H1 (cell line): ENCODE results near the gene FSD1L. TPM values are rescaled to one million over a fixed set of nuclear protein-coding genes. Genes with fewer than 3 reads are reported as not detected.

Source experiments
- CTCF ChIA-PET: fragments of 300-600 bp; sonication (Branson Sonifier 250); formaldehyde crosslinking; loops from one replicate; lab custom pipeline; 2021; ENCODE audit not compliant: partially characterized antibody; lab: Charles Lee
- POLR2A ChIA-PET: fragments of 300-600 bp; sonication (Branson Sonifier 250); formaldehyde crosslinking; loops from one replicate; lab custom pipeline; 2021; ENCODE audit warnings: inconsistent platforms; ENCODE audit not compliant: partially characterized antibody; lab: Charles Lee
- DNase-seq, 2 experiments: peaks; one replicate each; pipeline versions ENCODE4 v3.0.0 to v3.0.0-alpha.2; 2010 to 2022; ENCODE audit warnings: low spot score in 2 of 2, low read depth in 1 of 2, mixed read lengths in 1 of 2
- FAIRE-seq: peaks from 2 replicates; lab custom pipeline; 2011; peaks lifted over from hg19 to GRCh38; lab: Jason Lieb, UNC
- H2AFZ ChIP-seq: 2 replicates; pipeline ENCODE4 v1.8.1; 2012; ENCODE audit warnings: low read length, inconsistent platforms
- H2AK5ac ChIP-seq: 2 replicates; pipeline ENCODE4 v1.6.1; 2013; ENCODE audit warnings: low read depth, low read length
- H2BK120ac ChIP-seq: replicated peaks from 2 replicates; pipeline ENCODE3; 2013; ENCODE audit warnings: low read depth, low read length, inconsistent platforms
- H2BK12ac ChIP-seq: 2 replicates; pipeline ENCODE4 v1.6.1; 2013; ENCODE audit warnings: low read depth, low read length
- H2BK15ac ChIP-seq: 2 replicates; pipeline ENCODE4 v1.6.1; 2013; ENCODE audit warnings: low read length
- H2BK20ac ChIP-seq: 2 replicates; pipeline ENCODE4 v1.6.1; 2013; ENCODE audit warnings: low read length
- H2BK5ac ChIP-seq: 2 replicates; pipeline ENCODE4 v1.6.1; 2013; ENCODE audit warnings: low read depth, low read length
- H3K14ac ChIP-seq: 2 replicates; pipeline ENCODE4 v1.6.1; 2013; ENCODE audit warnings: inconsistent platforms; ENCODE audit not compliant: insufficient read length
- H3K18ac ChIP-seq: 2 replicates; pipeline ENCODE4 v1.6.1; 2013; ENCODE audit warnings: low read length; ENCODE audit errors: extremely low read depth
- H3K23ac ChIP-seq: 2 replicates; pipeline ENCODE4 v1.6.1; 2013; ENCODE audit warnings: inconsistent platforms; ENCODE audit not compliant: insufficient read length
- H3K23me2 ChIP-seq: 2 replicates; pipeline ENCODE4 v1.6.1; 2013; ENCODE audit warnings: low read depth, low read length
- H3K27ac ChIP-seq: 2 replicates; pipeline ENCODE4 v1.6.1; 2011; ENCODE audit warnings: low read depth, low read length, inconsistent platforms
- H3K27me3 ChIP-seq, 4 experiments: replicated peaks in 1 of 4; 1 replicate in 1 of 4; 2 replicates in 3 of 4; pipeline versions ENCODE4 v1.6.1 to v1.8.1; 2011 to 2013; ENCODE audit warnings: low read length in 3 of 4, mild to moderate bottlenecking in 3 of 4, inconsistent platforms in 2 of 4, mixed read lengths in 2 of 4, moderate library complexity in 1 of 4; ENCODE audit not compliant: control insufficient read depth in 3 of 4, insufficient read depth in 3 of 4; ENCODE audit errors: extremely low read depth in 1 of 4
- H3K36me3 ChIP-seq, 4 experiments: 2 replicates each; pipeline versions ENCODE4 v1.6.1 to v1.8.1; 2011 to 2013; ENCODE audit warnings: mild to moderate bottlenecking in 4 of 4, low read length in 3 of 4, moderate library complexity in 2 of 4, control low read depth in 1 of 4, inconsistent platforms in 1 of 4; ENCODE audit not compliant: insufficient read depth in 4 of 4, control insufficient read depth in 2 of 4
- H3K4ac ChIP-seq: replicated peaks from 2 replicates; pipeline ENCODE3; 2013; ENCODE audit warnings: low read length, low read depth, mixed read lengths, inconsistent platforms; ENCODE audit not compliant: insufficient read length
- H3K4me1 ChIP-seq, 4 experiments: replicated peaks in 1 of 4; 1 replicate in 1 of 4; 2 replicates in 3 of 4; pipeline versions ENCODE4 v1.6.1 to v1.8.1; 2011 to 2013; ENCODE audit warnings: low read length in 3 of 4, inconsistent platforms in 2 of 4, mixed read lengths in 1 of 4; ENCODE audit not compliant: insufficient read depth in 4 of 4, control insufficient read depth in 3 of 4
- H3K4me2 ChIP-seq, 2 experiments: 2 replicates each; pipeline versions ENCODE4 v1.6.1 to v1.8.1; 2011 to 2013; ENCODE audit warnings: low read depth in 2 of 2, low read length in 2 of 2, control low read depth in 1 of 2, inconsistent platforms in 1 of 2, mild to moderate bottlenecking in 1 of 2; ENCODE audit not compliant: insufficient read depth in 1 of 2
- H3K4me3 ChIP-seq, 4 experiments: fragments of 200-600, 300-600 bp in 1 of 4; sonication (generic), shearing (Covaris generic), sonication (Bioruptor Twin) in 1 of 4; 2 replicates each; pipeline versions ENCODE4 v1.5.1 to v1.8.1; 2011 to 2016; ENCODE audit warnings: low read length in 4 of 4, low read depth in 3 of 4, control low read depth in 2 of 4, inconsistent platforms in 2 of 4, mild to moderate bottlenecking in 2 of 4, mixed read lengths in 1 of 4, moderate library complexity in 1 of 4; ENCODE audit not compliant: insufficient read depth in 2 of 4; ENCODE audit errors: extremely low read depth in 1 of 4
- H3K56ac ChIP-seq: replicated peaks from 2 replicates; pipeline ENCODE3; 2013; ENCODE audit warnings: low read depth, mild to moderate bottlenecking, mixed read lengths, low read length, inconsistent platforms; ENCODE audit not compliant: insufficient read length
- H3K79me1 ChIP-seq: 2 replicates; pipeline ENCODE4 v1.6.1; 2013; ENCODE audit warnings: low read depth, low read length, control low read depth
- H3K79me2 ChIP-seq, 2 experiments: 2 replicates each; pipeline versions ENCODE4 v1.6.1 to v1.8.1; 2012 to 2013; ENCODE audit warnings: low read length in 2 of 2, mild to moderate bottlenecking in 2 of 2, inconsistent platforms in 1 of 2; ENCODE audit not compliant: insufficient read depth in 2 of 2, control insufficient read depth in 1 of 2
- H3K9ac ChIP-seq, 4 experiments: replicated peaks in 1 of 4; 1 replicate in 1 of 4; 2 replicates in 3 of 4; pipeline versions ENCODE4 v1.6.1 to v1.8.1; 2011 to 2013; ENCODE audit warnings: low read depth in 3 of 4, low read length in 3 of 4, control low read depth in 2 of 4, mild to moderate bottlenecking in 2 of 4, moderate library complexity in 2 of 4, inconsistent platforms in 1 of 4; ENCODE audit errors: extremely low read depth in 1 of 4
- H3K9me3 ChIP-seq, 2 experiments: 2 replicates each; pipeline versions ENCODE4 v1.6.1 to v1.8.1; 2012 to 2013; ENCODE audit warnings: mild to moderate bottlenecking in 2 of 2, moderate library complexity in 2 of 2, control low read depth in 1 of 2, inconsistent platforms in 1 of 2, low read depth in 1 of 2, low read length in 1 of 2, mixed read lengths in 1 of 2; ENCODE audit not compliant: insufficient read depth in 2 of 2
- H4K20me1 ChIP-seq, 2 experiments: replicated peaks in 1 of 2; 2 replicates each; pipeline versions ENCODE3 to v1.8.1; 2011 to 2013; ENCODE audit warnings: inconsistent platforms in 2 of 2, low read length in 2 of 2, mild to moderate bottlenecking in 1 of 2; ENCODE audit not compliant: insufficient read depth in 2 of 2, control insufficient read depth in 1 of 2
- H4K5ac ChIP-seq: 2 replicates; pipeline ENCODE4 v1.6.1; 2013; ENCODE audit warnings: low read length, low read depth, mixed read lengths, inconsistent platforms; ENCODE audit not compliant: insufficient read length
- H4K8ac ChIP-seq: 2 replicates; pipeline ENCODE4 v1.8.0; 2013; ENCODE audit warnings: mild to moderate bottlenecking, moderate library complexity, low read length, inconsistent platforms; ENCODE audit not compliant: insufficient read depth; ENCODE audit errors: extremely low read depth
- H4K91ac ChIP-seq: replicated peaks from 2 replicates; pipeline ENCODE3; 2013; ENCODE audit warnings: low read length, mixed read lengths, inconsistent platforms; ENCODE audit not compliant: insufficient read length
- CHD2 ChIP-seq: IDR thresholded peaks from 2 replicates; pipeline ENCODE4 v1.6.1; 2012; ENCODE audit warnings: low read length, improper control_type of control experiment
- EGR1 ChIP-seq: IDR thresholded peaks from 2 replicates; pipeline ENCODE4 v1.6.1; 2011; ENCODE audit warnings: low read depth, low read length, borderline replicate concordance
- GABPA ChIP-seq: IDR thresholded peaks from 2 replicates; pipeline ENCODE4 v1.6.1; 2011; ENCODE audit warnings: mild to moderate bottlenecking, low read length, moderate library complexity, borderline replicate concordance; ENCODE audit not compliant: insufficient read depth
- GTF2F1 ChIP-seq: IDR thresholded peaks from 2 replicates; pipeline ENCODE4 v1.6.1; 2012; ENCODE audit warnings: low read depth, low read length, improper control_type of control experiment, borderline replicate concordance
- KDM1A ChIP-seq: fragments of 200-600, 300-600 bp; sonication (generic); IDR thresholded peaks from 2 replicates; pipeline ENCODE4 v1.7.1; 2016; ENCODE audit warnings: mild to moderate bottlenecking, low read length, borderline replicate concordance
- NANOG ChIP-seq: IDR thresholded peaks from 2 replicates; pipeline ENCODE4 v1.6.1; 2011; ENCODE audit warnings: low read length, low read depth, mild to moderate bottlenecking, inconsistent platforms; ENCODE audit not compliant: insufficient read depth, poor library complexity, severe bottlenecking
- RBBP5 ChIP-seq: IDR thresholded peaks from 2 replicates; pipeline ENCODE4 v1.7.1; 2012; ENCODE audit warnings: low read depth, mild to moderate bottlenecking, inconsistent platforms, low read length, moderate library complexity, borderline replicate concordance
- SIX5 ChIP-seq: IDR thresholded peaks from 2 replicates; pipeline ENCODE4 v1.6.1; 2011; ENCODE audit warnings: mild to moderate bottlenecking, low read depth, low read length
- SP2 ChIP-seq: IDR thresholded peaks from 2 replicates; pipeline ENCODE4 v1.6.1; 2012; ENCODE audit warnings: mild to moderate bottlenecking, low read length, inconsistent platforms
- SRF ChIP-seq: IDR thresholded peaks from 2 replicates; pipeline ENCODE4 v1.6.1; 2011; ENCODE audit warnings: mild to moderate bottlenecking, low read depth, low read length, moderate library complexity
- ZNF274 ChIP-seq: IDR thresholded peaks from 2 replicates; pipeline ENCODE4 v1.7.0; 2012; ENCODE audit warnings: low read length, borderline replicate concordance; ENCODE audit errors: extremely low read depth
- WGBS, 2 experiments: shearing (Covaris generic) in 1 of 2; methylation state at CpG; one replicate each; pipeline versions ENCODE4 v1.1.6 to v1.1.7; 2013 to 2015; ENCODE audit warnings: low lambda C conversion rate in 2 of 2, mixed read lengths in 2 of 2, inconsistent platforms in 1 of 2, low coverage in 1 of 2, missing lambda C conversion rate in 1 of 2; ENCODE audit not compliant: insufficient replicate concordance in 2 of 2, insufficient coverage in 1 of 2, insufficient read length in 1 of 2; ENCODE audit errors: extremely low coverage in 1 of 2, missing lambda C conversion rate in 1 of 2; 5-methylcytosine and 5-hydroxymethylcytosine counted together
- polyA plus RNA-seq, 7 experiments: library from polyadenylated mRNA; depleted of rRNA in 3 of 7; stranded (reverse) in 5 of 7; unstranded in 2 of 7; fragments of >200 nt in 5 of 7; fragments of 200-250 nt in 2 of 7; gene quantifications; 1 replicate in 5 of 7; 2 replicates in 1 of 7; 4 replicates in 1 of 7; pipeline versions ENCODE4 v1.2.1 to v1.2.3, GENCODE V29; 2011 to 2013; ENCODE audit warnings: missing spikeins in 2 of 7, mixed read lengths in 2 of 7
- total RNA-seq: library from RNA; stranded (reverse); fragmentation: NEBNext Ultra II Directional; extraction: Animal tissue kit (Norgen Biotek cat#: 25700); gene quantifications from 2 replicates; pipeline ENCODE4 v1.2.1, GENCODE V29; 2021
- TF ChIP-seq, protein P1 (sequence below): IDR thresholded peaks from 2 replicates; pipeline ENCODE4 v1.6.1; 2011; ENCODE audit warnings: low read length, improper control_type of control experiment
- TF ChIP-seq, protein P2 (sequence below): IDR thresholded peaks from 2 replicates; pipeline ENCODE4 v1.6.1; 2012; ENCODE audit warnings: inconsistent platforms

The FSD1L gene
- total and polyA plus RNA-seq, 2 of the 8 experiments (the other 6 are each of a cell fraction or from before 2014, with no cell fraction given) = 0.91 to 4.8 TPM

DNA sequence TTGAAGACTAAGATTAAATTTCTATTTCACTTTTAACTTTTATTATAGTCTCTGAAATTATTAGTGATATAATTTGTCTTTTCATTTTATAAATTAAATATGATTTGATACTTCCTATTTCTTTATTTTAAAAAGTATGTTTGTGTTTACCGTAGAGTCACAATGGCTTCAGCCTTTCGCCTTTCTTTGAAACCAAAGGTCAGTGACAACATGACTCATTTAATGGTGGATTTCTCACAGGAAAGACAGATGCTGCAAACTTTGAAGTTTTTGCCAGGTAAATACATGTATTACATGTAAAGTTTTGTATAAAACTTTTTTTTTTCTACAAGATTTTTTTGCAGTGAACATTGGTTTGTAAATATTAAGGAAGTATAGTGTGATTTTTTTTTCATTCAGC is 36.4 kb downstream of the FSD1L start:
- no peak overlapping the region for H4K5ac ChIP-seq
- H3K56ac ChIP-seq = no peak overlapping the region
- no peak for DNase-seq
- 97% methylated on average over 2 of the region's 2 CpGs; no CpG with 5 or more reads in 1 of the 2 experiments for WGBS, 2 experiments
- CTCF ChIA-PET = interaction anchor here (0.5 to 1.2 kb wide), 2 partner anchors 37 to 454 kb away, joined by 3 to 4 read pairs; no protein-coding TSS in a partner anchor
- no peaks in the 10 kb centered on the region for H3K9me3 ChIP-seq
- H3K79me1 ChIP-seq = no peaks in the 10 kb centered on the region
- no peaks in the 10 kb centered on the region for H3K79me2 ChIP-seq
- no peak overlapping the region for H3K4ac ChIP-seq
- H3K36me3 ChIP-seq = peaks cover 0 to 3% (median 0%) of the 10 kb centered on the region in 4 experiments; a peak in 2 of 8 replicates
- H2BK20ac ChIP-seq = no peak overlapping the region
- H3K23ac ChIP-seq = no peak overlapping the region
- H4K20me1 ChIP-seq = no peaks in the 10 kb centered on the region
- H4K91ac ChIP-seq = no peak overlapping the region
- H3K14ac ChIP-seq = no peak overlapping the region
- no peak overlapping the region for H2BK12ac ChIP-seq
- POLR2A ChIA-PET = no interaction called here
- H2BK120ac ChIP-seq = no peak overlapping the region
- no peak overlapping the region for H2BK5ac ChIP-seq
- no peak overlapping the region for H2AK5ac ChIP-seq
- no peak overlapping the region for H3K4me3 ChIP-seq
- TF ChIP-seq GTF2F1 (no peak), ZNF274 (no peak), SIX5 (no peak), EGR1 (no peak), CHD2 (no peak), GABPA (no peak), KDM1A (no peak), NANOG (no peak), SRF (no peak), SP2 (no peak), RBBP5 (no peak)
- TF ChIP-seq, protein P1, sequence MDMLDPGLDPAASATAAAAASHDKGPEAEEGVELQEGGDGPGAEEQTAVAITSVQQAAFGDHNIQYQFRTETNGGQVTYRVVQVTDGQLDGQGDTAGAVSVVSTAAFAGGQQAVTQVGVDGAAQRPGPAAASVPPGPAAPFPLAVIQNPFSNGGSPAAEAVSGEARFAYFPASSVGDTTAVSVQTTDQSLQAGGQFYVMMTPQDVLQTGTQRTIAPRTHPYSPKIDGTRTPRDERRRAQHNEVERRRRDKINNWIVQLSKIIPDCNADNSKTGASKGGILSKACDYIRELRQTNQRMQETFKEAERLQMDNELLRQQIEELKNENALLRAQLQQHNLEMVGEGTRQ = no peak
- TF ChIP-seq, protein P2, sequence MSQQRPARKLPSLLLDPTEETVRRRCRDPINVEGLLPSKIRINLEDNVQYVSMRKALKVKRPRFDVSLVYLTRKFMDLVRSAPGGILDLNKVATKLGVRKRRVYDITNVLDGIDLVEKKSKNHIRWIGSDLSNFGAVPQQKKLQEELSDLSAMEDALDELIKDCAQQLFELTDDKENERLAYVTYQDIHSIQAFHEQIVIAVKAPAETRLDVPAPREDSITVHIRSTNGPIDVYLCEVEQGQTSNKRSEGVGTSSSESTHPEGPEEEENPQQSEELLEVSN = no peak
- H3K27me3 ChIP-seq = no peaks in the 10 kb centered on the region
- no peaks in the 10 kb centered on the region for H3K4me1 ChIP-seq
- H3K9ac ChIP-seq = no peak overlapping the region
- no peak overlapping the region for H3K18ac ChIP-seq
- no peak overlapping the region for H3K4me2 ChIP-seq
- no peaks in the 10 kb centered on the region for H3K23me2 ChIP-seq
- FAIRE-seq = no peak
- no peak overlapping the region for H2BK15ac ChIP-seq
- H4K8ac ChIP-seq = no peak overlapping the region
- H2AFZ ChIP-seq = no peak overlapping the region
- no peak overlapping the region for H3K27ac ChIP-seq
